GM18498 (cell line): ENCODE results near the gene CLMP.

Experiments used
- ATAC-seq: cut with Tn5 transposase; IDR thresholded peaks from one replicate; pipeline ENCODE4 v1.9.1; 2021; ENCODE audit warnings: mild to moderate bottlenecking, moderate library complexity; ENCODE audit not compliant: unreplicated experiment

Gene CLMP

GRCh38 chr11:123193742-123194141 lies 1.3 kb downstream of the CLMP start:
- no peak for ATAC-seq

GRCh38 chr11:123191939-123192338 lies 3.1 kb downstream of the CLMP start:
- no peak for ATAC-seq

- ATAC-seq: no peak
Measured at GRCh38 chr11:123190518-123190917, 4.5 kb downstream of the CLMP start.

GRCh38 chr11:123188508-123189165 lies 6.4 kb downstream of the CLMP start:
- no peak for ATAC-seq

- ATAC-seq: no peak
Measured at GRCh38 chr11:123187665-123188507, 7.2 kb downstream of the CLMP start.

- no peak for ATAC-seq
Measured at GRCh38 chr11:123187248-123187647, 7.8 kb downstream of the CLMP start.

- no peak for ATAC-seq
Measured at GRCh38 chr11:123186286-123186685, 8.8 kb downstream of the CLMP start.

- no peak for ATAC-seq
Measured at GRCh38 chr11:123185326-123185725, 9.7 kb downstream of the CLMP start.

- ATAC-seq: no peak
Measured at GRCh38 chr11:123184531-123184930, 10.5 kb downstream of the CLMP start.

GRCh38 chr11:123183391-123184099 lies 11.5 kb downstream of the CLMP start:
- no peak for ATAC-seq

- no peak for ATAC-seq
Measured at GRCh38 chr11:123181767-123182500, 13.1 kb downstream of the CLMP start.

GRCh38 chr11:123181075-123181474 lies 14.0 kb downstream of the CLMP start:
- no peak for ATAC-seq

- no peak for ATAC-seq
Measured at GRCh38 chr11:123180574-123180973, 14.5 kb downstream of the CLMP start.

- ATAC-seq: no peak
Measured at GRCh38 chr11:123180166-123180565, 14.9 kb downstream of the CLMP start.

GRCh38 chr11:123179586-123179985 lies 15.5 kb downstream of the CLMP start:
- no peak for ATAC-seq

GRCh38 chr11:123178186-123178585 lies 16.9 kb downstream of the CLMP start:
- no peak for ATAC-seq

GRCh38 chr11:123176785-123177184 lies 18.3 kb downstream of the CLMP start:
- no peak for ATAC-seq

GRCh38 chr11:123174196-123175183 lies 20.6 kb downstream of the CLMP start:
- no peak for ATAC-seq

GRCh38 chr11:123173856-123174186 lies 21.2 kb downstream of the CLMP start:
- ATAC-seq: no peak
